ENCODE data around the gene TLK1.

- TF ChIP-seq CTCF (IDR thresholded peaks at IDR 0.05; ENCODE audit: poor library complexity): no peak
- TF ChIP-seq EZH2 (IDR thresholded peaks at IDR 0.05; ENCODE audit: borderline replicate concordance): no peak
- TF ChIP-seq EZH2phosphoT487 (IDR thresholded peaks at IDR 0.05; ENCODE audit: low read depth, severe bottlenecking, unreplicated experiment): no peak
Measured at GRCh38 chr2:171158790-171159371, 1.8 kb downstream of the TLK1 start.
